Neural progenitor cell (in vitro differentiated cells): ENCODE results near the gene CLSTN2.

Source experiments
- EZH2 ChIP-seq: fragments of 200-600 bp; sonication (generic); IDR thresholded peaks from 2 replicates; pipeline ENCODE4 v1.6.1; 2017; ENCODE audit warnings: antibody characterized with exemption, mild to moderate bottlenecking, moderate library complexity
- TF ChIP-seq, protein P1 (sequence below): fragments of 200-600 bp; sonication (generic); IDR thresholded peaks from 2 replicates; pipeline ENCODE4 v1.5.1; 2017; ENCODE audit warnings: antibody characterized with exemption, mild to moderate bottlenecking

DNA sequence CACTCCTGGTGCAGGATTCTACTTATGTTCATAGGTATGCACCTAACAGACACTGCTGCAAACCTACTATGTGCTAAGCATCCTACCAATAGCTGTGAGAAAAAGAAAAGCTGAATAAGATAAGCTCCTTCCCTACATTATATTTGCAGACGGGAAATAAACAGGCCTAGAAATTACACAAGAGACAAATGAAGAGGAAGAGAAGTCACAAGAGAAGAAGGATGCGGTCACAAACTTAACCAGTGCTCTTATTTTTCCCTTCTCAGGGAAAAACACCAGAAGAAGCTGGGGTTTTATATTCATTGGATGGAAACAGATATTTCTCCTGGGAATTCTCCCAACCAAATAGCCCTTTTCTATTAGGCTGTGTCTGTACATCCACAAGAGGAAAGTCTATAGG, 633.1 kb downstream of the CLSTN2 start:
- TF ChIP-seq, protein P1, sequence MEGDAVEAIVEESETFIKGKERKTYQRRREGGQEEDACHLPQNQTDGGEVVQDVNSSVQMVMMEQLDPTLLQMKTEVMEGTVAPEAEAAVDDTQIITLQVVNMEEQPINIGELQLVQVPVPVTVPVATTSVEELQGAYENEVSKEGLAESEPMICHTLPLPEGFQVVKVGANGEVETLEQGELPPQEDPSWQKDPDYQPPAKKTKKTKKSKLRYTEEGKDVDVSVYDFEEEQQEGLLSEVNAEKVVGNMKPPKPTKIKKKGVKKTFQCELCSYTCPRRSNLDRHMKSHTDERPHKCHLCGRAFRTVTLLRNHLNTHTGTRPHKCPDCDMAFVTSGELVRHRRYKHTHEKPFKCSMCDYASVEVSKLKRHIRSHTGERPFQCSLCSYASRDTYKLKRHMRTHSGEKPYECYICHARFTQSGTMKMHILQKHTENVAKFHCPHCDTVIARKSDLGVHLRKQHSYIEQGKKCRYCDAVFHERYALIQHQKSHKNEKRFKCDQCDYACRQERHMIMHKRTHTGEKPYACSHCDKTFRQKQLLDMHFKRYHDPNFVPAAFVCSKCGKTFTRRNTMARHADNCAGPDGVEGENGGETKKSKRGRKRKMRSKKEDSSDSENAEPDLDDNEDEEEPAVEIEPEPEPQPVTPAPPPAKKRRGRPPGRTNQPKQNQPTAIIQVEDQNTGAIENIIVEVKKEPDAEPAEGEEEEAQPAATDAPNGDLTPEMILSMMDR, result no peak
- TF ChIP-seq EZH2, result no peak
